ENCODE data around the gene PAGE2.
"Not testable (repeated sequence)": the region's sequence is repeated elsewhere in the genome, so short reads cannot be mapped to it uniquely, and the experiment has no call there.

DNA sequence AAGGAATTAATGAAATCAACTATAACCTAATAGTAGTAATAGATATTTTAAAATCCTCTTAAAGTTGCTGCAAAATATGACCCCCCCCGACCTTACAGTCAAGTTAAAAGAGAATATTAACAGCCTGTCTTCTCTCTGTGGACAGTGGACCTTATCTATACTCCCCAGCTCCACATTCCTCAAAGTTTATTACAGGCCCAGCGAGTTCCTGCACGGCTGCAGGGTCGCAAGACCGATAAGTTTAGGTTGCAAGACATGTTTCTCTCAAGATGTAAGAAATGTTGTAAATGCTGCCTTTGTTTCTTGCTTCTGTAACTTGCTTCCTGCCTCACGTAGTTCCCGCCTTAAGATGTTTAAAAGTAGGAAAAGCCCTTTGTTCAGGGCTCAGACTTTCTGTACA lies 27.8 kb downstream of the PAGE2 start:
- TF ChIP-seq, protein P1, sequence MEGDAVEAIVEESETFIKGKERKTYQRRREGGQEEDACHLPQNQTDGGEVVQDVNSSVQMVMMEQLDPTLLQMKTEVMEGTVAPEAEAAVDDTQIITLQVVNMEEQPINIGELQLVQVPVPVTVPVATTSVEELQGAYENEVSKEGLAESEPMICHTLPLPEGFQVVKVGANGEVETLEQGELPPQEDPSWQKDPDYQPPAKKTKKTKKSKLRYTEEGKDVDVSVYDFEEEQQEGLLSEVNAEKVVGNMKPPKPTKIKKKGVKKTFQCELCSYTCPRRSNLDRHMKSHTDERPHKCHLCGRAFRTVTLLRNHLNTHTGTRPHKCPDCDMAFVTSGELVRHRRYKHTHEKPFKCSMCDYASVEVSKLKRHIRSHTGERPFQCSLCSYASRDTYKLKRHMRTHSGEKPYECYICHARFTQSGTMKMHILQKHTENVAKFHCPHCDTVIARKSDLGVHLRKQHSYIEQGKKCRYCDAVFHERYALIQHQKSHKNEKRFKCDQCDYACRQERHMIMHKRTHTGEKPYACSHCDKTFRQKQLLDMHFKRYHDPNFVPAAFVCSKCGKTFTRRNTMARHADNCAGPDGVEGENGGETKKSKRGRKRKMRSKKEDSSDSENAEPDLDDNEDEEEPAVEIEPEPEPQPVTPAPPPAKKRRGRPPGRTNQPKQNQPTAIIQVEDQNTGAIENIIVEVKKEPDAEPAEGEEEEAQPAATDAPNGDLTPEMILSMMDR (conservative IDR thresholded peaks at IDR 0.05; ENCODE audit: low read length) = not testable (repeated sequence)
- TF ChIP-seq EZH2phosphoT487 (IDR thresholded peaks at IDR 0.05; ENCODE audit: borderline replicate concordance) = not testable (repeated sequence)

Data from Loucy (cell line).